GM12892 (cell line): ENCODE measurements around the gene SPATA2L.

ENCODE experiments used
- POLR2A ChIP-seq: IDR thresholded peaks from 2 replicates; pipeline ENCODE4 v1.6.1; 2011; ENCODE audit warnings: low read depth, low read length, control low read depth
- POLR2AphosphoS5 ChIP-seq: IDR thresholded peaks from 2 replicates; pipeline ENCODE4 v1.6.1; 2011; ENCODE audit warnings: low read depth, low read length, control low read depth

- TF ChIP-seq POLR2A (no peak), POLR2AphosphoS5 (no peak)
Observed at GRCh38 chr16:89651584-89651983, 49.9 kb downstream of the SPATA2L start.
